ENCODE data around the gene DGAT2.

DGAT2 gene

GRCh38 chr11:75796091-75796435, 27.5 kb downstream of the DGAT2 start:
- no peak for TF ChIP-seq CTCF (IDR thresholded peaks at IDR 0.05; ENCODE audit: unreplicated experiment in 3 of 3)
- no peaks in the 10 kb centered on the region for H3K36me3 Mint-ChIP-seq (ENCODE audit: low read depth)
- no peaks in the 10 kb centered on the region for H3K9me3 Mint-ChIP-seq
- H3K27me3 Mint-ChIP-seq (ENCODE audit: low read depth): peaks cover 7% of the 10 kb centered on the region
- no peak overlapping the region for H3K4me3 Mint-ChIP-seq
- no peaks in the 10 kb centered on the region for H3K4me1 Mint-ChIP-seq
- peak overlapping the region in 1 of 3 experiments; percentile 4 for H3K27ac Mint-ChIP-seq

DNA sequence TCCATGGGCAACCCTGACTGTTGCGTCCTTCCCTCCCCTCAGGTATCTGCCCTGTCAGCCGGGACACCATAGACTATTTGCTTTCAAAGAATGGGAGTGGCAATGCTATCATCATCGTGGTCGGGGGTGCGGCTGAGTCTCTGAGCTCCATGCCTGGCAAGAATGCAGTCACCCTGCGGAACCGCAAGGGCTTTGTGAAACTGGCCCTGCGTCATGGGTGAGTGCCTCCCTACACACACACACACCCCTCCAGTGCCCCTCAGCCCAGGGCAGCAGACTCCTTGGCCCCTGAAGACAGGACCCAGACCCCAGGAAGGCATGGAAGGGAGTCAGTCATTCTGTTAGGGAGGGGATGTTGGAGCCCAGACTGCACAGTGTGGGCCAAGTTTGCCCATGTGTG, 28.5 kb downstream of the DGAT2 start:
- Mint-ChIP-seq H3K9me3 (no peaks in the 10 kb centered on the region), H3K36me3 (ENCODE audit: low read depth) (no peaks in the 10 kb centered on the region), H3K27ac (no peak overlapping the region), H3K4me3 (no peak overlapping the region), H3K4me1 (no peaks in the 10 kb centered on the region), H3K27me3 (ENCODE audit: low read depth) (peaks cover 7% of the 10 kb centered on the region)
- TF ChIP-seq CTCF (IDR thresholded peaks at IDR 0.05; ENCODE audit: unreplicated experiment in 3 of 3): no peak

DNA sequence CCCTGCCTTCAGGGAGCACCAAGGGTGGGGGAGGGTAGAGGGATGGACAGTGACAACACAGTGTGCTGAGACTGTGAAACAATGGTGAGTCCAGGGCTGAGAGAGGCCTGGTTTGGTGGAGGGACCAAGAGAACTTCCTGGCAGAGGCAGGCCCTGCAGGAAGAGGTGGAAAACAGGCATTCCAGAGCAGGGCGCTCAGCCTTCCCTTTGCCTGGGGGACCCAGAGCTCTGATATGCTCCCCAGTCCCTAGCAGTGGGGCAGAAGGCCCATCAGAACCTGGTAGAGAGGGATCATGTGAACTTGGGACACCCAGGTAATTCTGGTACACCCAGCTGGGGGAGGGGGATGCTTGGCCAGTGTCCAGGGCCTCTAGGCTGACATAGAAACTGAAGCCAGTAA, 29.2 kb downstream of the DGAT2 start:
- TF ChIP-seq CTCF (IDR thresholded peaks at IDR 0.05; ENCODE audit: unreplicated experiment in 3 of 3): no peak
- H3K36me3 Mint-ChIP-seq (ENCODE audit: low read depth): no peaks in the 10 kb centered on the region
- no peaks in the 10 kb centered on the region for H3K9me3 Mint-ChIP-seq
- H3K27ac Mint-ChIP-seq: no peak overlapping the region
- no peaks in the 10 kb centered on the region for H3K4me1 Mint-ChIP-seq
- H3K4me3 Mint-ChIP-seq: no peak overlapping the region
- peaks cover 7% of the 10 kb centered on the region for H3K27me3 Mint-ChIP-seq (ENCODE audit: low read depth)

DNA sequence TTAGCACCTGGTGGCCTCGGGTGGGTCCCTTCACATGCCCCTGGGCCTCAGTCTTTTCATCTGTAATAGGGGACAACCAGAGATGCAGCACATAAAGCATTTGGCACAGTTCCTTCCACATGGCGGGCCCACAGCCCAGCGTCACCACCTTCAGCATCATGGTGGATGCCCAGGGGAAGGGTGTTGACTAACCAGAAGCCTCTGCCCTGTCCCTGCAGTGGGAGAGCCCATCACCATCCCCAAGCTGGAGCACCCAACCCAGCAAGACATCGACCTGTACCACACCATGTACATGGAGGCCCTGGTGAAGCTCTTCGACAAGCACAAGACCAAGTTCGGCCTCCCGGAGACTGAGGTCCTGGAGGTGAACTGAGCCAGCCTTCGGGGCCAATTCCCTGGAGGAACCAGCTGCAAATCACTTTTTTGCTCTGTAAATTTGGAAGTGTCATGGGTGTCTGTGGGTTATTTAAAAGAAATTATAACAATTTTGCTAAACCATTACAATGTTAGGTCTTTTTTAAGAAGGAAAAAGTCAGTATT, 31.6 kb downstream of the DGAT2 start:
- Mint-ChIP-seq H3K9me3 (no peaks in the 10 kb centered on the region), H3K27me3 (ENCODE audit: low read depth) (peaks cover 7% of the 10 kb centered on the region), H3K36me3 (ENCODE audit: low read depth) (no peaks in the 10 kb centered on the region), H3K27ac (no peak overlapping the region), H3K4me1 (no peaks in the 10 kb centered on the region), H3K4me3 (no peak overlapping the region)
- no peak for TF ChIP-seq CTCF (IDR thresholded peaks at IDR 0.05; ENCODE audit: unreplicated experiment in 3 of 3)

GRCh38 chr11:75800728-75801361, 32.3 kb downstream of the DGAT2 start:
- TF ChIP-seq CTCF (IDR thresholded peaks at IDR 0.05; ENCODE audit: unreplicated experiment in 3 of 3): no peak
- Mint-ChIP-seq H3K4me1 (no peaks in the 10 kb centered on the region), H3K9me3 (no peaks in the 10 kb centered on the region), H3K4me3 (no peak overlapping the region), H3K36me3 (ENCODE audit: low read depth) (no peaks in the 10 kb centered on the region), H3K27me3 (ENCODE audit: low read depth) (peaks cover 7% of the 10 kb centered on the region), H3K27ac (no peak overlapping the region)

DNA sequence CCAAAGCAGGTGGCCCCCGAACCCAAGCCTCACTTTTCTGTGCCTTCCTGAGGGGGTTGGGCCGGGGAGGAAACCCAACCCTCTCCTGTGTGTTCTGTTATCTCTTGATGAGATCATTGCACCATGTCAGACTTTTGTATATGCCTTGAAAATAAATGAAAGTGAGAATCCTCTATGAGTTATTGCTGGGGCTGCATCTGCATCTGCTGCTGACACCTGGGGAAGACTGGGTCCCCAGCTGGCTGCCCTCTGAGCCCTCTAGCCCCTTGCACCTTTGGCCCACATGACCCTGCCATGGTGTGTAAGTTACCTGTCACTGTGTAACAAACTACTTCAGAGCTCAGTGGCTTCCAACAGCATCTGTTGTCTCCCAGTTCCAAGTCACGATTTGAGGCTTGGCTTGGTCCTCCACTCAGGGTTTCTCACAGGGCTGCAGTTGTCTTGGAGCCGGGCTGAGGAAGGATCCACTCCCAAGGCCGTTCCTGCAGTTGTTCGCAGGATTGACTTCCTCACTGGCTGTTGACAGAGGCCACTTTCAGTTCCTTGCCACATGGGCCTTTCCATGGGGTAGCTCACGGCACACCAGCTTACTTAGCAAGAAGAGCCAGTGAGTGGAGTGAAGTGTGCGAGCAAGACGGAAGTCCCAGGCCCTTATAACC, 32.9 kb downstream of the DGAT2 start:
- H3K4me3 Mint-ChIP-seq: no peak overlapping the region
- no peak for TF ChIP-seq CTCF (IDR thresholded peaks at IDR 0.05; ENCODE audit: unreplicated experiment in 3 of 3)
- peaks cover 7% of the 10 kb centered on the region for H3K27me3 Mint-ChIP-seq (ENCODE audit: low read depth)
- H3K27ac Mint-ChIP-seq: no peak overlapping the region
- no peaks in the 10 kb centered on the region for H3K9me3 Mint-ChIP-seq
- no peaks in the 10 kb centered on the region for H3K4me1 Mint-ChIP-seq
- H3K36me3 Mint-ChIP-seq (ENCODE audit: low read depth): no peaks in the 10 kb centered on the region

All from nephron (organoid).